WTC11 (cell line): ENCODE measurements around the gene C4BPA. TPM values are rescaled to one million over a fixed set of nuclear protein-coding genes. Genes with fewer than 3 reads are reported as not detected.

Experiments used
- ATAC-seq: fragments of 200-7000 bp; cut with Tn5 transposase; 2 replicates; pipeline ENCODE4 v1.10.0; 2021; ENCODE audit warnings: mild to moderate bottlenecking, moderate library complexity
- CTCF ChIA-PET: fragments of 300-600 bp; sonication (Branson Sonifier 250); formaldehyde crosslinking; loops from one replicate; lab custom pipeline; 2021; ENCODE audit warnings: antibody characterized with exemption; lab: Charles Lee
- POLR2A ChIA-PET: fragments of 350-600 bp; sonication (Branson Sonifier 250); formaldehyde crosslinking; loops from one replicate; lab custom pipeline; 2021; ENCODE audit warnings: antibody characterized with exemption; lab: Charles Lee
- DNase-seq: peaks from one replicate; pipeline ENCODE4 v3.0.0; 2021; ENCODE audit warnings: low spot score
- H3K27ac Mint-ChIP-seq: 2 replicates; pipeline ENCODE4 v1.8.0; 2021; ENCODE audit warnings: mixed read lengths
- H3K27me3 Mint-ChIP-seq: 2 replicates; pipeline ENCODE4 v1.8.0; 2021; ENCODE audit warnings: low read depth, mild to moderate bottlenecking, moderate library complexity, mixed read lengths
- H3K36me3 Mint-ChIP-seq: 2 replicates; pipeline ENCODE4 v1.8.0; 2021; ENCODE audit warnings: mixed read lengths
- H3K4me1 Mint-ChIP-seq: 2 replicates; pipeline ENCODE4 v1.8.0; 2022; ENCODE audit warnings: mixed read lengths
- H3K4me3 Mint-ChIP-seq: 2 replicates; pipeline ENCODE4 v1.8.0; 2021; ENCODE audit warnings: mild to moderate bottlenecking, moderate library complexity, mixed read lengths
- H3K9me3 Mint-ChIP-seq: 2 replicates; pipeline ENCODE4 v1.8.0; 2021; ENCODE audit warnings: mixed read lengths
- ATF2 ChIP-seq: sonication (generic); formaldehyde crosslinking; IDR thresholded peaks from 2 replicates; pipeline ENCODE4 v1.8.1; 2022; ENCODE audit warnings: low read depth, missing genetic modification reagents, borderline replicate concordance
- ATF3 ChIP-seq: sonication (generic); formaldehyde crosslinking; conservative IDR thresholded peaks from 2 replicates; pipeline ENCODE4 v1.8.1; 2022; ENCODE audit warnings: mild to moderate bottlenecking, missing genetic modification reagents
- ATF6 ChIP-seq: sonication (generic); formaldehyde crosslinking; IDR thresholded peaks from 2 replicates; pipeline ENCODE4 v1.8.1; 2023; ENCODE audit warnings: mild to moderate bottlenecking, missing genetic modification reagents
- CREM ChIP-seq: sonication (generic); formaldehyde crosslinking; IDR thresholded peaks from 2 replicates; pipeline ENCODE4 v1.8.1; 2022; ENCODE audit warnings: mild to moderate bottlenecking, missing genetic modification reagents, moderate library complexity
- FOXK1 ChIP-seq: sonication (generic); formaldehyde crosslinking; IDR thresholded peaks from 2 replicates; pipeline ENCODE4 v1.8.0; 2022; ENCODE audit warnings: mild to moderate bottlenecking, moderate library complexity, missing genetic modification reagents
- GABPB1 ChIP-seq: sonication (generic); formaldehyde crosslinking; IDR thresholded peaks from 2 replicates; pipeline ENCODE4 v1.8.1; 2023; ENCODE audit warnings: mild to moderate bottlenecking, missing genetic modification reagents
- GRHL2 ChIP-seq: fragments of 250-450 bp; sonication (Bioruptor Pico); IDR thresholded peaks from 2 replicates; pipeline ENCODE4 v1.8.0; 2022; ENCODE audit warnings: mild to moderate bottlenecking, moderate library complexity; ENCODE audit not compliant: insufficient replicate concordance, severe bottlenecking
- IRF2 ChIP-seq: sonication (generic); formaldehyde crosslinking; IDR thresholded peaks from 2 replicates; pipeline ENCODE4 v1.8.0; 2022; ENCODE audit warnings: low read depth, missing genetic modification reagents, borderline replicate concordance
- MYBL2 ChIP-seq: sonication (generic); formaldehyde crosslinking; IDR thresholded peaks from 2 replicates; pipeline ENCODE4 v1.8.1; 2023; ENCODE audit warnings: mild to moderate bottlenecking, moderate library complexity, missing genetic modification reagents
- NFATC4 ChIP-seq: fragments of 250-450 bp; sonication (Bioruptor Pico); IDR thresholded peaks from 2 replicates; pipeline ENCODE4 v1.9.0; 2021; ENCODE audit warnings: mild to moderate bottlenecking
- NFE2L1 ChIP-seq: sonication (generic); formaldehyde crosslinking; IDR thresholded peaks from 2 replicates; pipeline ENCODE4 v1.8.1; 2023; ENCODE audit warnings: missing genetic modification reagents
- RORB ChIP-seq: fragments of 250-450 bp; sonication (Bioruptor Pico); IDR thresholded peaks from 2 replicates; pipeline ENCODE4 v1.9.0; 2021; ENCODE audit warnings: mild to moderate bottlenecking
- SMAD4 ChIP-seq: sonication (generic); formaldehyde crosslinking; IDR thresholded peaks from 2 replicates; pipeline ENCODE4 v1.8.0; 2022; ENCODE audit warnings: mild to moderate bottlenecking, missing genetic modification reagents
- ZNF121 ChIP-seq: sonication (generic); formaldehyde crosslinking; IDR thresholded peaks from 2 replicates; pipeline ENCODE4 v1.8.0; 2023; ENCODE audit warnings: missing genetic modification reagents
- ZNF416 ChIP-seq: fragments of 250-450 bp; sonication (Bioruptor Pico); IDR thresholded peaks from 2 replicates; pipeline ENCODE4 v1.9.0; 2021; ENCODE audit warnings: mild to moderate bottlenecking, inconsistent platforms
- ZNF532 ChIP-seq: fragments of 250-450 bp; sonication (Bioruptor Pico); IDR thresholded peaks from 2 replicates; pipeline ENCODE4 v1.9.0; 2021; ENCODE audit warnings: mild to moderate bottlenecking, borderline replicate concordance
- total RNA-seq: library from RNA; stranded (reverse); gene quantifications from 3 replicates; pipeline ENCODE4 v1.2.3, GENCODE V29; 2021
- TF ChIP-seq, protein P1 (sequence below): sonication (generic); formaldehyde crosslinking; IDR thresholded peaks from 2 replicates; pipeline ENCODE4 v1.8.0; 2022; ENCODE audit warnings: mild to moderate bottlenecking, missing genetic modification reagents
- TF ChIP-seq, protein P2 (sequence below): sonication (generic); formaldehyde crosslinking; IDR thresholded peaks from 2 replicates; pipeline ENCODE4 v1.8.0; 2022; ENCODE audit warnings: mild to moderate bottlenecking, missing genetic modification reagents

Gene C4BPA
- total RNA-seq, 1 experiment from 2014 or later, result 0.39 TPM

DNA sequence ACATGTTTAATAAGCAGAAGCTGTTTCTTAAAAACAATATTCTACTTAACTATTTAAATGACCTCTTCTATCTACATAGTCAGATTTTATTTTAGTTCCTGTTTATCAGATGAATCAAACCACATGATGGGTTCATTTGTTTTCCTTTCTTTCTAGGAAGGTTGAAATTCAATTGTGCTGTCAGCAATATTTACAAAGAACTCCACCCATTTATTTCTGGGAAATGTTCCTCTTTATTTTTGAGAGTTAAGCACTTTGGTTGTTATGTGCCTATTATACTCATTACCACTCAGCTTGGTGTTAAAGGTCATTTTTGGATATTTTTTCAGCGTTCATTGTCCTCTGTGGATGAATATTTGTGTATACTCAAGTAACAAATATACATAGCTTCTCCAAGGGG, 84.9 kb downstream of the C4BPA start:
- no peak for ATAC-seq
- TF ChIP-seq, protein P1, sequence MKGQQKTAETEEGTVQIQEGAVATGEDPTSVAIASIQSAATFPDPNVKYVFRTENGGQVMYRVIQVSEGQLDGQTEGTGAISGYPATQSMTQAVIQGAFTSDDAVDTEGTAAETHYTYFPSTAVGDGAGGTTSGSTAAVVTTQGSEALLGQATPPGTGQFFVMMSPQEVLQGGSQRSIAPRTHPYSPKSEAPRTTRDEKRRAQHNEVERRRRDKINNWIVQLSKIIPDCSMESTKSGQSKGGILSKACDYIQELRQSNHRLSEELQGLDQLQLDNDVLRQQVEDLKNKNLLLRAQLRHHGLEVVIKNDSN (CRISPR knock-in tag), result no peak
- TF ChIP-seq NFE2L1 (CRISPR knock-in tag) (no peak), GRHL2 (CRISPR knock-in tag) (no peak), CREM (CRISPR knock-in tag) (no peak), ZNF121 (no peak), IRF2 (no peak), MYBL2 (CRISPR knock-in tag) (no peak), ATF3 (CRISPR knock-in tag) (no peak)
- Mint-ChIP-seq H3K4me1 (no peaks in the 10 kb centered on the region), H3K36me3 (no peaks in the 10 kb centered on the region), H3K9me3 (no peaks in the 10 kb centered on the region; the same call in 1 of the 2 replicates), H3K4me3 (no peak overlapping the region), H3K27me3 (no peaks in the 10 kb centered on the region), H3K27ac (no peak overlapping the region)
- ChIA-PET POLR2A (no interaction called here), CTCF (interaction anchor here (1.6 kb wide), 1 partner anchor 212 kb away, joined by 6 read pairs; no protein-coding TSS in a partner anchor)
- DNase-seq, result no peak

GRCh38 chr1:207191061-207191460, 87.0 kb downstream of the C4BPA start:
- ATAC-seq (no peak), DNase-seq (no peak)
- peaks cover 10% of the 10 kb centered on the region for H3K9me3 Mint-ChIP-seq
- H3K27ac Mint-ChIP-seq, result no peak overlapping the region
- peaks cover 4% of the 10 kb centered on the region; the same call in 1 of the 2 replicates for H3K36me3 Mint-ChIP-seq
- TF ChIP-seq GABPB1 (CRISPR knock-in tag) (no peak), ZNF416 (no peak), FOXK1 (CRISPR knock-in tag) (no peak), SMAD4 (no peak), ATF2 (CRISPR knock-in tag) (no peak), ZNF532 (no peak), NFATC4 (CRISPR knock-in tag) (no peak)
- TF ChIP-seq, protein P2, sequence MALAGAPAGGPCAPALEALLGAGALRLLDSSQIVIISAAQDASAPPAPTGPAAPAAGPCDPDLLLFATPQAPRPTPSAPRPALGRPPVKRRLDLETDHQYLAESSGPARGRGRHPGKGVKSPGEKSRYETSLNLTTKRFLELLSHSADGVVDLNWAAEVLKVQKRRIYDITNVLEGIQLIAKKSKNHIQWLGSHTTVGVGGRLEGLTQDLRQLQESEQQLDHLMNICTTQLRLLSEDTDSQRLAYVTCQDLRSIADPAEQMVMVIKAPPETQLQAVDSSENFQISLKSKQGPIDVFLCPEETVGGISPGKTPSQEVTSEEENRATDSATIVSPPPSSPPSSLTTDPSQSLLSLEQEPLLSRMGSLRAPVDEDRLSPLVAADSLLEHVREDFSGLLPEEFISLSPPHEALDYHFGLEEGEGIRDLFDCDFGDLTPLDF, result no peak
- no peak overlapping the region for H3K4me3 Mint-ChIP-seq
- POLR2A ChIA-PET, result no interaction called here
- H3K4me1 Mint-ChIP-seq, result no peaks in the 10 kb centered on the region
- CTCF ChIA-PET, result no interaction called here
- H3K27me3 Mint-ChIP-seq, result no peaks in the 10 kb centered on the region

DNA sequence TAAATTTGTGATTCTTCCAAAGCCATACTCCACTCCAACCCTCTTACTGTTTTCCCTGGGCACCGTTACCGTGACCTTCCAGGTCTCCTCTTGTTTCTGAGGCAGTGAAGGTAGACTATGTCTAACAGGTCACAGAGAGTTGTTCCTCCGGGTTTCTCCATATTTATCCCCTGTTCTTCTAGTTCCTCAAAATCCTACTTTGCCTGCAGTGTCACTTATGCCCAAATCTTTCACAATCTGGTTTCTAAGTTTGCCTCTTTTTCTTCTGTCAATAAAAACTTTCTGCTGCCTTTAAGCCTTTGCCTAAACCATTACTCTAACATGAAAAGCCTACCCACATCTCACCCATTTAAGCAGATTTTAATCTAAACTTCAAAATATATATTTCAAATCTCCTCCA, 87.7 kb downstream of the C4BPA start:
- Mint-ChIP-seq H3K4me3 (no peak overlapping the region), H3K36me3 (peaks cover 4% of the 10 kb centered on the region; the same call in 1 of the 2 replicates), H3K27ac (no peak overlapping the region), H3K4me1 (no peaks in the 10 kb centered on the region), H3K27me3 (no peaks in the 10 kb centered on the region), H3K9me3 (peaks cover 12% of the 10 kb centered on the region)
- ATAC-seq (no peak), DNase-seq (no peak)
- POLR2A ChIA-PET, result no interaction called here
- CTCF ChIA-PET, result no interaction called here
- TF ChIP-seq RORB (CRISPR knock-in tag), result no peak
- TF ChIP-seq ATF6 (CRISPR knock-in tag), result no peak
